NCI-H2196 (cell line): ENCODE measurements around the gene DIP2B.
"Not testable (repeated sequence)": the region's sequence is repeated elsewhere in the genome, so short reads cannot be mapped to it uniquely, and the experiment has no call there.

Experiments used
- DNase-seq: peaks from one replicate; lab custom pipeline; 2025; ENCODE audit not compliant: unreplicated experiment; lab: John Stamatoyannopoulos, UW

DIP2B gene

GRCh38 chr12:50504798-50505674, at the start of gene DIP2B:
TSS of gene DIP2B (plus strand) at chr12:50504985. CDS start at chr12:50505141, 156 bp downstream.
- DNase-seq: peak; percentile 90

- no peak for DNase-seq
Measured at GRCh38 chr12:50458606-50459005, 46.2 kb upstream of the DIP2B start.

DNA sequence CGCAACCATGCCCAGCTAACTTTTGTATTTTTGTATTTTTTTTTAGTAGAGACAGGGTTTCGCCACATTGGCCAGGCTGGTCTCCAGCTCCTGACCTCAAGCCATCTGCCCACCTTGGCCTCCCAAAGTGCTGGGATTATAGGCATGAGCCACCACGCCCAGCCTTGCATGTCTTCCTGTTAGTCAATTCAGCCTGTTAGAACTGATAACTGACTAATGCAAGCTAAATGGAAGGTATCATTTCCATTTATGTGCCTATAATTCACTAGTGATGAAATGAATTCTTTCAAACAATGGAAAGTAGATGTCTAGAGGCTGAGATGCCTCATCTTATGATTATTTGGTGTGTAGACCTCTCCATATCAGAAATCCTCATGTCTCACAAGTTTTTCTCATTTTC, 37.3 kb upstream of the DIP2B start:
- no peak for DNase-seq

- no peak for DNase-seq
Measured at GRCh38 chr12:50477241-50477832, 27.4 kb upstream of the DIP2B start.

DNA sequence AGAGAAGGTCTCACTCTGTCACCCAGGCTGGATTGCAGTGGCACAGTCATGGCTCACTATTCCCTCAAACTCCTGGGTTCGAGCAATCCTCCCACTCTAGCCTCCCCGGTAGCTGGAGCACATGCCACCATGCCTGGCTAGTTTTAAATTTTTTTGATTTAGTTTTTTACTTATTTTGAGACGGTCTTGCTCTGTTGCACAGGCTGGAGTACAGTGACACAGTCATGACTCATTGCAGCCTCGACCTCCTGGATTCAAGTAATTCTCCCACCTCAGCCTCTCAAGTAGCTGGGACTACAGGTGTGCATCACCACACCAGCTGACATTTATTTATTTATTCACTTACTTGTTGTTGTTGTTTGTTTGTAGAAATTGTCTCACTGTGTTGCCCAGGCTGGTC, 22.2 kb upstream of the DIP2B start:
- no peak for DNase-seq

DNA sequence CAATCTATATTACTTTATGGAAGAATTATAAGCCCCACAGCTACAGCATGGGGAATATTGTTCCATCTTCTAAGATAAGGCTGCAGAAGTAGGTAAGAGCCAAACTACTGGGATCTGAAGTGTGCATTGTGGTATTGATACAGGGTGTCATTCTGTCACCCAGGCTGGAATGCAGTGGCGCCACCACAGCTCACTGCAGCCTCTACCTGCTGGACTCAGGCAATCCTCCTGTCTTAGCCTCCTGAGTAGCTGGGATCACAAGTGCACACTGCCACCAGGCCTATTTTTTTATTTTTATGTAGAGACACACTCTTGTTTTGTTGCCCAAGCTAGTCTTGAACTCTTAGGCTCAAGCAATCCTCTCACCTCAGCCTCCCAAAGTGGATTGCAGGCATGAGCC, 21.3 kb upstream of the DIP2B start:
- no peak for DNase-seq

- DNase-seq: no peak
Measured at GRCh38 chr12:50488801-50489200, 16.0 kb upstream of the DIP2B start.

- not testable (repeated sequence) for DNase-seq
Measured at GRCh38 chr12:50498119-50498518, 6.7 kb upstream of the DIP2B start.

- DNase-seq: no peak
Measured at GRCh38 chr12:50505675-50506530, 1.1 kb downstream of the DIP2B start.

DNA sequence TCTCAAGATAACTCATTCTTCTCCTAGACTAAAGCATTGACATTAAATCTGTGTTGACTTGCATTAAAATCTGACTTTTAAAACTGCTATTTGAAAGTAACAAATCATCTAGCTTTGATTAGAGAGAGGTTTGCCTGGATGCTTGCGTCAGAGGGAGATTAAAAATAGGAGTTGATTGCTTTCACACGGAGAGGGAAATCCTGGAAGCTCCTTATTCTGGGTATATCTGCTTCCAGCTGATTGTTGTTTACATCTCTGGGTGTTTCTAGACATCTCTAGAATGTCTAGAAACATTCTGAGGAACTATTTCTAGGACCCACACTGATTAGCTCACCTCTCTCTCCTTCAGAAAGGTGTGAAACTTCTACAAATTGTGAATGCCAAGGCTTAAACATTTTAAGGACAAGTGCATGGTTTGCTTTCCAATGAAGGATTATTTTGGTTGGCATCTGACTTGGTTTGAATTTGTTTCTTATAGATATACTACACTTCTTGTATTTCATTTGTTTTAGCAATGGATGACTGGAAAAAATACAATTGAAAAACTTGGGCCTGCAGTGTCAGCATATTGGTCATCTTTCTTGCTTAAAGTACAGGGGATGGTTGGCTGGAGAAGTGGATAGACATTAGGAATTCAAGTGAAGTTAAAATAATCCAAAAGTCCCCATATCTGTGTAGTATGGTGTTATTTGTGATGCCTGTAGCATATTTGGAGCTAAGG, 2.1 kb downstream of the DIP2B start:
- DNase-seq: no peak

GRCh38 chr12:50507474-50507838, 2.7 kb downstream of the DIP2B start:
- DNase-seq: no peak

DNA sequence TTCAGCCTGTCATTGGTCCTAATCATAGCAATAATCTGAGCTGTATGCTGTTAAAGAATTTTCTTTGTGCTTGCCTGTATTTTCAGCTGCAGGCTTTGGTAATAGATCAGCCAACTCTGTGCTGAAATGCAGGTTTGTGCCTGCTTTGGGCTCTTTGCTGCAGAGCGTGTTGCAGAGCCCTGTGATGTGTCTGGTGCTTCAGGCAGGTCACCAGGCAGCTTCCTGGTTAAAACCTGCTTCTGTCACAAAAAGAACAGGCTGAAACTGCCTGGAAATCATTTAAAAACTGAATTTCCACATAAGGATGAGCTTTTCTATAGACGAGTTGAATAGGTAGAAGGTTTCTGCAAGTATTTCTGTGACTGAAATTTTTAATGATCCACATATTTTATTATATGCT, 3.1 kb downstream of the DIP2B start:
- DNase-seq: no peak

DNA sequence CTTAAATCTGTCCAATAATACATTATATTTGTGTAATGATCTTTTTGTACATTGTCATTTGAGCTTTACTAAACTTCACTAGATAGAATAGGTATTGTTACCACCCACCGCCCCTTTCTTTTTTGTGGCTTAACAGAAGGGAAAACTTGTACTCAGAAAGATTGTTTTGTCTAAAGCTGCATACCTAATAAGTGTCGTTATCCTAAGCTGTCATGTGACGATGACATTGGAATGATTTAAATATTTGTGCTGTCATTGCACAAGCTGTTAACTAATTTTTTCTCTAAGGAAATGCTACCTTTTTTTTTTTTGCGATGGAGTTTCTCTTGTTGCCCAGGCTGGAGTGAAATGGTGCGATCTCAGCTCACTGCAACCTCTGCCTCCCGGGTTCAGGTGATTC, 3.6 kb downstream of the DIP2B start:
- DNase-seq: no peak

DNA sequence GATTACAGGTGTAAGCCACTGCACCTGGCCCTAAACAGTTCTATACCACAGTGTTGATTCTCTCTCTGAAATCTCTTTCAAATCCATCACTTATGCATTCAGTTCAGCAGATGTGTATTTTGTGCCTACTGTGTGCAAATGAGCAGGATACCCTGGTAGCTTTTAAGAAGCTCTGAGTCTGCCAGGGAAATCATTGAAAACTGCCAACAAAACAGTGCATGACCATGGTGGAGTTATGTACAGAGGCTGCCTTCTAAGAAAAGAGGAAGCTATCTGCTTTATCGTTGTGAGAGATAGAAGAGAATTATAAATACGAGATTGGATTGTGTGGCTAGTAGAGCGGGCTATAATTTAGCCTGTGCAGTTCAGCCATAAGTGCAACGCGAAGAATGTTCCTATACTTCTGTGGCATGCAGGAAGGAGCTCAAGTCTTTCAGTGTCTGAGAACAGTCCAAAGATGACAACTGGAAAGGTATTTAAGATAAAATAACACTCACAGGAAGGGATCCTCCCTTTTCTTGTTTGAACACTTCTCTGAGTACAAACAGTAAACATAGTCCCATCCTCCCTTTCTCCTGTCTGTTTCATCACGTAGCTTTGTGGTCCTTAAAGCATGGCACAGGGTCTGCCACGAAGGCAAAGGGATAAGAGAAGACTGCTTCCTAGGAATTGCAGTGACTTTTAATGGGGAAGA, 4.3 kb downstream of the DIP2B start:
- DNase-seq: no peak

GRCh38 chr12:50514526-50515276, 9.9 kb downstream of the DIP2B start:
- DNase-seq: no peak

- no peak for DNase-seq
Measured at GRCh38 chr12:50515587-50515986, 10.8 kb downstream of the DIP2B start.

DNA sequence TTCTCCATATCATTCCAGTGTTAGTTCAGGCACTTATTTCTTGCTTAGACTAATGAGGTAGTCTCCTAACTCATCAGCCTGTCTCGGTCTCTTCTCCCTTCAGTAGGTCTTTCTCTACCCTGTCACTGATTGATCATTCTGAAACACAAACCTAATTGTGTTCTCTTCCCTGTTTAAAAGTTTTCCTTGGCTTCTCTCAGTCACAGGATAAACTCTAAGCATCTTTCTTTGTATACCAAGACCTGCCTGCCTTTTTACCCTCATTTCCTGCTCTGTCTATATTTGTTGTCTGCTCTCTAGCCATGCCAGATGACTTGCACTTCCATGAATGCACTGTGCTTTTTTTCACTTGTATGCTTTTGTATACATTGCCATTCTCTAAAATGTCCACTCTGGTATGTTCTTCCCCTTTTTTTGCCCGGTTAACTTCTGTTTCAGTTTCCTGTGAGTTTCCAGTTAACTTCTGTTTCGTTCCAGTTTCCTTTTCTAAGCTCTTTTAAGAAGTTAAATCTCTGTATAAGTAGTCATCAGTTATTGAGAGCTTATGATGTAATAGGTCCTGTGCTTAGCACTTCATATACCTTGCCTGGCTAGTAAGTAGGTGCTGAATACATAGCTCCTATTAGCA, 12.8 kb downstream of the DIP2B start:
- no peak for DNase-seq

- DNase-seq: no peak
Measured at GRCh38 chr12:50518090-50518489, 13.3 kb downstream of the DIP2B start.

DNA sequence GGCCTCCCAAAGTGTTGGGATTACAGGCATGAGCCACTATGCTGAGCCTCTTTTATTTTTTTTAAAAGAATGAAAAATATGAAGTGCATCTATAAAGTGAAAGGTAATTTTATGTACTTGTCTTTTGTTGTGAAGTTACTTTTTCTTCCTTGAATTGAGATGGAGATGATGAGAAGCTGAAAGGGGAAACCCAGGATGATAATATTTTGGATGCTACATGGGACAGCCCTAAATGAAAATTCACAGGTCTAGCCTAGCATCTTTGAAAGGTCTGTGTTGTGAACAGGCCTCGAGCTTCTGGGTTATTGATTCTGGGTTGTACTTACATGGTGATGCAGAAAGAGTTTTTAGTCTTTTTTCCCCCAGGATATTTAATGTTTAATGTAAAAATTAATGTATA, 14.6 kb downstream of the DIP2B start:
- DNase-seq: no peak
